K562 (cell line): ENCODE data around the gene PRM3. TPM values are rescaled to one million over a fixed set of nuclear protein-coding genes. Genes with fewer than 3 reads are reported as not detected.
A peak's percentile ranks its signal among the peaks of the same experiment; 100 is the strongest.

Experiments
- ATAC-seq: fragments of 200-7000 bp; cut with Tn5 transposase; 3 replicates; pipeline ENCODE4 v1.9.1; 2020; ENCODE audit warnings: moderate library complexity
- BruUV-seq: library from RNA; stranded (reverse); fragments of 400-500 nt; replicated peaks from 2 replicates; lab custom pipeline; 2021; lab: Mats Ljungman, UMichigan
- CTCF ChIA-PET: fragments of 300-600 bp; formaldehyde crosslinking; extraction: SDS; loops from one replicate; lab custom pipeline; 2021; ENCODE audit warnings: low intra/inter-chr PET ratio; lab: Yijun Ruan, JAX
- POLR2A ChIA-PET: fragments of 300-600, 350-650 bp; sonication (Branson Sonifier 250); formaldehyde crosslinking; extraction: SDS; loops from one replicate; lab custom pipeline; 2021; ENCODE audit warnings: antibody characterized with exemption, inconsistent platforms; lab: Yijun Ruan, JAX
- DNase-seq, 4 experiments: peaks; one replicate each; pipeline versions ENCODE4 v3.0.0 to v3.0.0-alpha.2; 2011 to 2018; ENCODE audit warnings: low spot score in 3 of 4, mixed read lengths in 3 of 4; ENCODE audit errors: extremely low read depth in 1 of 4
- FAIRE-seq: peaks from 2 replicates; lab custom pipeline; 2011; peaks lifted over from hg19 to GRCh38; lab: Jason Lieb, UNC
- H2AFZ ChIP-seq: 2 replicates; pipeline ENCODE4 v1.6.0; 2011; ENCODE audit warnings: low read depth, low read length, control low read depth, inconsistent platforms
- H3K27ac ChIP-seq: fragments of 200-600 bp; 3 replicates; pipeline ENCODE4 v1.8.0; 2011; ENCODE audit warnings: low read depth, mild to moderate bottlenecking, control low read depth, inconsistent platforms, low read length, moderate library complexity, mixed read lengths; ENCODE audit errors: extremely low read depth
- H3K27me3 ChIP-seq, 2 experiments: fragments of 300-600 bp in 1 of 2; 2 replicates in 1 of 2; 3 replicates in 1 of 2; pipeline versions ENCODE4 v1.6.0 to v1.8.0; 2011; ENCODE audit warnings: inconsistent platforms in 2 of 2, low read length in 2 of 2, mild to moderate bottlenecking in 1 of 2, mixed read lengths in 1 of 2, moderate library complexity in 1 of 2; ENCODE audit not compliant: control insufficient read depth in 2 of 2, insufficient read depth in 2 of 2
- H3K36me3 ChIP-seq: fragments of 300-600 bp; 3 replicates; pipeline ENCODE4 v1.8.0; 2011; ENCODE audit warnings: mild to moderate bottlenecking, low read length, inconsistent platforms; ENCODE audit not compliant: control insufficient read depth, insufficient read depth
- H3K4me1 ChIP-seq, 2 experiments: fragments of 200-600 bp in 1 of 2; replicated peaks in 1 of 2; 2 replicates in 1 of 2; 3 replicates in 1 of 2; pipeline versions ENCODE4 v1.5.1 to v1.8.0; 2011; ENCODE audit warnings: inconsistent platforms in 2 of 2, low read length in 2 of 2, mild to moderate bottlenecking in 1 of 2, mixed read lengths in 1 of 2, moderate library complexity in 1 of 2; ENCODE audit not compliant: control insufficient read depth in 2 of 2, insufficient read depth in 2 of 2
- H3K4me2 ChIP-seq: 2 replicates; pipeline ENCODE4 v1.6.1; 2011; ENCODE audit warnings: low read length, control low read depth, inconsistent platforms, mixed read lengths; ENCODE audit not compliant: insufficient read depth
- H3K4me3 ChIP-seq: fragments of 200-600 bp; sonication (generic), shearing (Covaris generic); 2 replicates; pipeline ENCODE4 v1.5.1; 2016; ENCODE audit warnings: control low read depth, inconsistent platforms
- H3K79me2 ChIP-seq: fragments of 200-600 bp; 3 replicates; pipeline ENCODE4 v1.8.0; 2011; ENCODE audit warnings: low read length, inconsistent platforms; ENCODE audit not compliant: control insufficient read depth, insufficient read depth
- H3K9ac ChIP-seq, 2 experiments: 2 replicates each; pipeline versions ENCODE4 v1.6.0 to v1.6.1; 2011; ENCODE audit warnings: low read depth in 2 of 2, low read length in 2 of 2, control low read depth in 1 of 2, inconsistent platforms in 1 of 2, mild to moderate bottlenecking in 1 of 2, mixed read lengths in 1 of 2; ENCODE audit not compliant: insufficient read depth in 1 of 2
- H3K9me1 ChIP-seq: one replicate; pipeline ENCODE4 v1.6.0; 2011; ENCODE audit warnings: inconsistent platforms, mild to moderate bottlenecking, low read length, moderate library complexity; ENCODE audit not compliant: control insufficient read depth, insufficient read depth
- H3K9me3 ChIP-seq: replicated peaks from 2 replicates; pipeline ENCODE4 v1.5.1; 2011; ENCODE audit warnings: low read depth, low read length, inconsistent platforms; ENCODE audit not compliant: control insufficient read depth, insufficient read depth
- H4K20me1 ChIP-seq: replicated peaks from 2 replicates; pipeline ENCODE4 v1.6.1; 2011; ENCODE audit warnings: low read length, inconsistent platforms, mixed read lengths; ENCODE audit not compliant: control insufficient read depth, insufficient read depth
- CAMTA2 ChIP-seq: fragments of 250-450 bp; sonication (Bioruptor Pico); conservative IDR thresholded peaks from 2 replicates; pipeline ENCODE4 v1.5.1; 2022
- CBFA2T3 ChIP-seq: fragments of 450-650 bp; IDR thresholded peaks from 2 replicates; pipeline ENCODE4 v1.6.1; 2017
- CREB1 ChIP-seq, 2 experiments: sonication (generic) in 1 of 2; formaldehyde crosslinking in 1 of 2; IDR thresholded peaks; 2 replicates each; pipeline versions ENCODE4 v1.6.1 to v1.8.0; 2012 to 2022; ENCODE audit warnings: inconsistent platforms in 1 of 2, mild to moderate bottlenecking in 1 of 2, missing genetic modification reagents in 1 of 2, moderate library complexity in 1 of 2
- CTBP1 ChIP-seq: fragments of 450-650 bp; IDR thresholded peaks from 2 replicates; pipeline ENCODE4 v1.6.1; 2016; ENCODE audit warnings: borderline replicate concordance
- KDM5B ChIP-seq: fragments of 200-600 bp; sonication (generic); IDR thresholded peaks from 2 replicates; pipeline ENCODE4 v1.6.1; 2012; ENCODE audit warnings: low read depth, mild to moderate bottlenecking, moderate library complexity, low read length, control low read depth, inconsistent platforms; ENCODE audit not compliant: insufficient replicate concordance
- RBM39 ChIP-seq: fragments of 200-400 bp; formaldehyde crosslinking; optimal IDR thresholded peaks from 2 replicates; pipeline ENCODE3; 2018; ENCODE audit warnings: low read depth, low read length
- SMARCB1 ChIP-seq: IDR thresholded peaks from 2 replicates; pipeline ENCODE4 v1.6.1; 2011; ENCODE audit warnings: improper control_type of control experiment, low read depth; ENCODE audit not compliant: insufficient read length
- SP2 ChIP-seq: IDR thresholded peaks from 2 replicates; pipeline ENCODE4 v1.6.1; 2011; ENCODE audit warnings: mild to moderate bottlenecking, low read depth, low read length, moderate library complexity; ENCODE audit not compliant: poor library complexity, severe bottlenecking; ENCODE audit errors: extremely low read depth
- SPI1 ChIP-seq: IDR thresholded peaks from 2 replicates; pipeline ENCODE4 v1.6.1; 2011; ENCODE audit warnings: low read depth, low read length, control low read depth, borderline replicate concordance
- TCFL5 ChIP-seq: fragments of 250-450 bp; sonication (Bioruptor Pico); conservative IDR thresholded peaks from 2 replicates; pipeline ENCODE4 v1.6.1; 2021; ENCODE audit warnings: mild to moderate bottlenecking, moderate library complexity, matching md5 sums
- WGBS: fragments of 100-300 bp; shearing (Covaris generic); methylation state at CpG from one replicate; pipeline ENCODE4 v1.1.6; 2016; ENCODE audit warnings: low coverage, mixed read lengths; ENCODE audit not compliant: insufficient coverage; ENCODE audit errors: missing lambda C conversion rate; 5-methylcytosine and 5-hydroxymethylcytosine counted together
- in situ Hi-C: fragments of 300-500 bp; cut with MboI; formaldehyde crosslinking; loops from 4 replicates; pipeline ENCODE4 v1.15.0; 2018; ENCODE audit warnings: inconsistent platforms, mixed read lengths
- intact Hi-C: fragments of 100-400 bp; cut with micrococcal nuclease; formaldehyde crosslinking; loops from 2 replicates; pipeline ENCODE4 v1.14.2; 2022
- polyA plus RNA-seq, 8 experiments: library from polyadenylated mRNA; depleted of rRNA in 4 of 8; stranded (reverse) in 5 of 8; unstranded in 3 of 8; fragments of >200 nt; fragmentation: Nextera tagmentation in 2 of 8; fragmentation: Illumina TruSeq in 1 of 8; extraction: Ambion mirVana in 2 of 8; extraction: Trizol in 1 of 8; gene quantifications; 2 replicates each; pipeline versions ENCODE4 v1.2.1 to v1.2.3, GENCODE V29; 2011 to 2014; ENCODE audit warnings: inconsistent platforms in 1 of 8, missing spikeins in 1 of 8
- total RNA-seq, 7 experiments: library from RNA; depleted of rRNA in 6 of 7; stranded (reverse); fragments of >200 nt in 6 of 7; fragmentation: Illumina TruSeq in 2 of 7; extraction: Trizol in 2 of 7; gene quantifications; 2 replicates each; pipeline versions ENCODE4 v1.2.1 to v1.2.3, GENCODE V29; 2011 to 2021; ENCODE audit warnings: low replicate concordance in 1 of 7
- TF ChIP-seq, protein P1 (sequence below): fragments of 250-450 bp; sonication (Bioruptor Pico); IDR thresholded peaks from 2 replicates; pipeline ENCODE4 v1.4.0; 2020; ENCODE audit warnings: mild to moderate bottlenecking
- TF ChIP-seq, protein P2 (sequence below): fragments of 450-650 bp; formaldehyde crosslinking; IDR thresholded peaks from 2 replicates; pipeline ENCODE4 v1.4.0; 2020; ENCODE audit warnings: mild to moderate bottlenecking, moderate library complexity
- TF ChIP-seq, protein P3 (sequence below): fragments of 450-650 bp; IDR thresholded peaks from 2 replicates; pipeline ENCODE4 v1.7.1; 2018; ENCODE audit warnings: mild to moderate bottlenecking, low read depth; ENCODE audit not compliant: partially characterized antibody
- TF ChIP-seq, protein P4 (sequence below): fragments of 250-450 bp; sonication (Bioruptor Pico); IDR thresholded peaks from 2 replicates; pipeline ENCODE4 v1.8.0; 2022; ENCODE audit warnings: inconsistent platforms, mild to moderate bottlenecking, moderate library complexity, borderline replicate concordance

Gene PRM3
- total and polyA plus RNA-seq, 9 of the 15 experiments (the other 6 are each of a cell fraction or from before 2014, with no cell fraction given): not detected

DNA sequence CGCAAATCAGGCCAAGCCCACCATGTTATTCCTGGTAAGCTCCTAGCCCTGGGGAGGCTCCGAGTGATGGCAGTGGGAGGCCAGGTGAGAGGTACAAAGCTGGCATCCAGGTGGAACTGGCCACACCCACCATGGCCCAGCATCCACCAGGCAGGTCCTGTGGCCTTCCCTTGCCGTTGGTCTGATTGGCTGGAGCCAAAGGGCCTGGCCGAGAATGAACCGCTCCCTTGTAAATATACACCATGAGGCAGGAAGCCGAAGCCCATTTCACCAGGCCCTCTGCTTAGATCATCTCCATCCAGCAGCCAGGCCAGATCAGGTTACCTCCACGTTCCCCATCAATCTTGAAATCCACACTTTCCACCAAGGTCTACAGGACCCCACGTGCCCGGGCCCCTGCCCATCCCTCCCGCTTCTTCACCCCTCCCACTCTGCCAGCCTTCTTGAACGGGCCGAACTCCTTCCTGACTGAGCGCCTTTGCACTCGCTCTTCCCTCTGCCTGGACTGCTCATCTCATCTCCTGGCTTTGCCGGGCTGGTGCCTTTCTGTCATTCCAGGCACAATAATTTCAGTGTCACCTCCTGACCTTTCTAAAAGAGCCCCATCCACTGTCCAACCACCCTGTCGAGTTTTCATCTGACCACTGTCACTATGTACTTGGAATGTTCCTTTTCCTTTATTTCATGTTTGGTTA lies 23.2 kb downstream of the PRM3 start:
- Histone ChIP-seq H3K9me3 (no peaks in the 10 kb centered on the region), H3K9me1 (no peaks in the 10 kb centered on the region), H2AFZ (no peak overlapping the region), H3K4me3 (no peak overlapping the region), H3K36me3 (peaks cover 25% of the 10 kb centered on the region; the same call in 1 of the 3 replicates), H3K27ac (no peak overlapping the region), H3K4me2 (no peak overlapping the region), H3K9ac (peak overlapping the region in 1 of 2 experiments; percentile 11; a peak in 1 of 4 replicates), H3K79me2 (peaks cover 29% of the 10 kb centered on the region), H3K27me3 (no peaks in the 10 kb centered on the region), H3K4me1 (peaks cover 30 to 31% of the 10 kb centered on the region in 2 experiments; a peak in 4 of 5 replicates), H4K20me1 (no peaks in the 10 kb centered on the region; the same call in 1 of the 2 replicates)
- WGBS: 66% methylated on average over 16 of the region's 16 CpGs
- intact Hi-C loops (loop anchor here (10.0 kb wide), 2 partner anchors 45 to 115 kb away; no protein-coding TSS in a partner anchor), in situ Hi-C loops (no loop called here)
- ChIA-PET CTCF (no interaction called here), POLR2A (interaction anchor here (0.6 kb wide), 1 partner anchor 121 kb away, joined by 3 read pairs; no protein-coding TSS in a partner anchor)
- ATAC-seq: no peak
- no peak for FAIRE-seq
- no peak for DNase-seq
- no TSS peak for BruUV-seq
- TF ChIP-seq CAMTA2 (CRISPR knock-in tag) (no peak), SMARCB1 (no peak), KDM5B (peak; percentile 11), SP2 (no peak), CREB1 (IDR thresholded peaks at IDR 0.05) (no peak), CREB1 (CRISPR knock-in tag; IDR thresholded peaks at IDR 0.05) (no peak), CTBP1 (peak; percentile 31; the same call in 1 of the 2 replicates), TCFL5 (CRISPR knock-in tag) (no peak), SPI1 (no peak), CBFA2T3 (no peak), RBM39 (no peak)
- TF ChIP-seq, protein P1, sequence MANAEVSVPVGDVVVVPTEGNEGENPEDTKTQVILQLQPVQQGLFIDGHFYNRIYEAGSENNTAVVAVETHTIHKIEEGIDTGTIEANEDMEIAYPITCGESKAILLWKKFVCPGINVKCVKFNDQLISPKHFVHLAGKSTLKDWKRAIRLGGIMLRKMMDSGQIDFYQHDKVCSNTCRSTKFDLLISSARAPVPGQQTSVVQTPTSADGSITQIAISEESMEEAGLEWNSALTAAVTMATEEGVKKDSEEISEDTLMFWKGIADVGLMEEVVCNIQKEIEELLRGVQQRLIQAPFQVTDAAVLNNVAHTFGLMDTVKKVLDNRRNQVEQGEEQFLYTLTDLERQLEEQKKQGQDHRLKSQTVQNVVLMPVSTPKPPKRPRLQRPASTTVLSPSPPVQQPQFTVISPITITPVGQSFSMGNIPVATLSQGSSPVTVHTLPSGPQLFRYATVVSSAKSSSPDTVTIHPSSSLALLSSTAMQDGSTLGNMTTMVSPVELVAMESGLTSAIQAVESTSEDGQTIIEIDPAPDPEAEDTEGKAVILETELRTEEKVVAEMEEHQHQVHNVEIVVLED (CRISPR knock-in tag): no peak
- TF ChIP-seq, protein P2, sequence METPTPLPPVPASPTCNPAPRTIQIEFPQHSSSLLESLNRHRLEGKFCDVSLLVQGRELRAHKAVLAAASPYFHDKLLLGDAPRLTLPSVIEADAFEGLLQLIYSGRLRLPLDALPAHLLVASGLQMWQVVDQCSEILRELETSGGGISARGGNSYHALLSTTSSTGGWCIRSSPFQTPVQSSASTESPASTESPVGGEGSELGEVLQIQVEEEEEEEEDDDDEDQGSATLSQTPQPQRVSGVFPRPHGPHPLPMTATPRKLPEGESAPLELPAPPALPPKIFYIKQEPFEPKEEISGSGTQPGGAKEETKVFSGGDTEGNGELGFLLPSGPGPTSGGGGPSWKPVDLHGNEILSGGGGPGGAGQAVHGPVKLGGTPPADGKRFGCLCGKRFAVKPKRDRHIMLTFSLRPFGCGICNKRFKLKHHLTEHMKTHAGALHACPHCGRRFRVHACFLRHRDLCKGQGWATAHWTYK (CRISPR knock-in tag): no peak
- TF ChIP-seq, protein P3, sequence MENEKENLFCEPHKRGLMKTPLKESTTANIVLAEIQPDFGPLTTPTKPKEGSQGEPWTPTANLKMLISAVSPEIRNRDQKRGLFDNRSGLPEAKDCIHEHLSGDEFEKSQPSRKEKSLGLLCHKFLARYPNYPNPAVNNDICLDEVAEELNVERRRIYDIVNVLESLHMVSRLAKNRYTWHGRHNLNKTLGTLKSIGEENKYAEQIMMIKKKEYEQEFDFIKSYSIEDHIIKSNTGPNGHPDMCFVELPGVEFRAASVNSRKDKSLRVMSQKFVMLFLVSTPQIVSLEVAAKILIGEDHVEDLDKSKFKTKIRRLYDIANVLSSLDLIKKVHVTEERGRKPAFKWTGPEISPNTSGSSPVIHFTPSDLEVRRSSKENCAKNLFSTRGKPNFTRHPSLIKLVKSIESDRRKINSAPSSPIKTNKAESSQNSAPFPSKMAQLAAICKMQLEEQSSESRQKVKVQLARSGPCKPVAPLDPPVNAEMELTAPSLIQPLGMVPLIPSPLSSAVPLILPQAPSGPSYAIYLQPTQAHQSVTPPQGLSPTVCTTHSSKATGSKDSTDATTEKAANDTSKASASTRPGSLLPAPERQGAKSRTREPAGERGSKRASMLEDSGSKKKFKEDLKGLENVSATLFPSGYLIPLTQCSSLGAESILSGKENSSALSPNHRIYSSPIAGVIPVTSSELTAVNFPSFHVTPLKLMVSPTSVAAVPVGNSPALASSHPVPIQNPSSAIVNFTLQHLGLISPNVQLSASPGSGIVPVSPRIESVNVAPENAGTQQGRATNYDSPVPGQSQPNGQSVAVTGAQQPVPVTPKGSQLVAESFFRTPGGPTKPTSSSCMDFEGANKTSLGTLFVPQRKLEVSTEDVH: no peak
- TF ChIP-seq, protein P4, sequence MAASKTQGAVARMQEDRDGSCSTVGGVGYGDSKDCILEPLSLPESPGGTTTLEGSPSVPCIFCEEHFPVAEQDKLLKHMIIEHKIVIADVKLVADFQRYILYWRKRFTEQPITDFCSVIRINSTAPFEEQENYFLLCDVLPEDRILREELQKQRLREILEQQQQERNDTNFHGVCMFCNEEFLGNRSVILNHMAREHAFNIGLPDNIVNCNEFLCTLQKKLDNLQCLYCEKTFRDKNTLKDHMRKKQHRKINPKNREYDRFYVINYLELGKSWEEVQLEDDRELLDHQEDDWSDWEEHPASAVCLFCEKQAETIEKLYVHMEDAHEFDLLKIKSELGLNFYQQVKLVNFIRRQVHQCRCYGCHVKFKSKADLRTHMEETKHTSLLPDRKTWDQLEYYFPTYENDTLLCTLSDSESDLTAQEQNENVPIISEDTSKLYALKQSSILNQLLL (CRISPR knock-in tag): no peak
